ENCODE data around the gene PRPF19.
A peak's percentile ranks its signal among the peaks of the same experiment; 100 is the strongest.

Gene PRPF19

DNA sequence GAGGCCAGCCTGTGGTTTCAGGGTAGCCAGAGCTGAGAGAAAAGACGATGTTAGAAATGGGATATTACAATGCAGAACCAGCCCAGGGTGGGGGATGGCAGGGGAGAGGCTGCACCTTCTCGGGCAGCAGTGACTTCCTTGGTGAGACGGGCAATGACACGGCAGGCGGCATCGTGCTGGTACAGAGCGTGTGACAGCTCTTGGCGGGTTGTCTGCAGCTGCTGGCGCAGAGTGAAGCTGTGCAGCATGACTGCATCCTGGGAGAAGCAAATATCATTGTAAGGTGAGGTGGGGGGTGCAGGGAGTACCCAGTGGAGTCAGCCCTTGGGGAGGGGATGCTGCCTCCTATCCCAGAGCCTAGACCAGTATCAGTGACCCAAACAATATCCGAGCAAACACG is 3.8 kb downstream of the PRPF19 start:
- no peak for DNase-seq

DNA sequence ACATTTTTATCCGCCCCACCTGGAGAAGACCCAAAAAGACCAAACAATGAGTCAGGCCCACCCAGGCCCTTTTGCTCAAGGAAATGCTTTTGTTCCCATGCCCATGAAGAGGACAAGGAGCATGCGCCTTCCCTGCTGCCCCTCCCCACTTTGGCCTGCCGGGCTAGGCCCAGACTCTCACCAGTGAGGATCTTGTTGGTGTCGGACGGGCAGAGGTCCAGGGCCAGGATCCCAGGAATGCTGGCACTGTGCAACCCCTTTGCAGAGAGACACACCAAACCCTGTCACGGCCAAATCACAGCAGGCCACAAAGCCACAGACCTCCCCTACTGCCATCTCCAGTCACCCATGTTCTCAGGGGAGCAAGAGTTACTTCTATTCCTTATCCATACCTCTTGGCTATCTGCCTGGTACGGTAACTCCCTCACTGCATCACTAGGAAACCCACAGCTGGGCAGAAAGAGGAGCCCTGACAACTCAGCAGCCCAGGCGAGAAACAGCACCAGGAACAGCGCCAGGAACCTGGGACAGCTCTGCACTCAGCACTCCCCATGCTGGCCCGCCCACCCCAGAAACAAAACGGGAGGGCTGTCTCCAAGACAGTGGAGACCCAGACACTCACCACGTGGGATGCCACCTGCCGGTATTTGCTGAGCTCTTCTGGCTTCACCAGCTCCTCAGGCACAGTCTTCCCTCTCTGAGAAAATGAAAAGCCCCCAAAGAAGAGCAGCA is 5.5 kb downstream of the PRPF19 start:
- peak; percentile 28 for DNase-seq

DNA sequence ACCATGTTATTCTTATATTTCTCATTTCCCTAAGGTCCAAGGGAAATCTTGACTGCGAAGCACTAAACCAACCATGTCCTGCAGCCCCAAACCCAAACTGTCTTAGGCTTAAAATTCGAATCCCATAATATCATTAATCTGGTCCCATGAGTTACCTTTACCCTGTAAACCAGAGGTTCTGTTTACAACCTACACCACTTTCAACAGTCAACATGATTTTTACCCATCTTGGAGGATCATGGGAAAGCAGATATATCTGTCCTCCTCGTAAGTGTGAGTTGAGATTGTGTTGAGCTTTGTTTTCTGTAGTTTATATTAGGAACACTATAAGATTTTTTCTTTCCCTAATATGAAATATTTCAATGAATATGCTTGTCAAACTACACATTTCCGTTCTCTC is 6.4 kb downstream of the PRPF19 start:
- DNase-seq = no peak

DNA sequence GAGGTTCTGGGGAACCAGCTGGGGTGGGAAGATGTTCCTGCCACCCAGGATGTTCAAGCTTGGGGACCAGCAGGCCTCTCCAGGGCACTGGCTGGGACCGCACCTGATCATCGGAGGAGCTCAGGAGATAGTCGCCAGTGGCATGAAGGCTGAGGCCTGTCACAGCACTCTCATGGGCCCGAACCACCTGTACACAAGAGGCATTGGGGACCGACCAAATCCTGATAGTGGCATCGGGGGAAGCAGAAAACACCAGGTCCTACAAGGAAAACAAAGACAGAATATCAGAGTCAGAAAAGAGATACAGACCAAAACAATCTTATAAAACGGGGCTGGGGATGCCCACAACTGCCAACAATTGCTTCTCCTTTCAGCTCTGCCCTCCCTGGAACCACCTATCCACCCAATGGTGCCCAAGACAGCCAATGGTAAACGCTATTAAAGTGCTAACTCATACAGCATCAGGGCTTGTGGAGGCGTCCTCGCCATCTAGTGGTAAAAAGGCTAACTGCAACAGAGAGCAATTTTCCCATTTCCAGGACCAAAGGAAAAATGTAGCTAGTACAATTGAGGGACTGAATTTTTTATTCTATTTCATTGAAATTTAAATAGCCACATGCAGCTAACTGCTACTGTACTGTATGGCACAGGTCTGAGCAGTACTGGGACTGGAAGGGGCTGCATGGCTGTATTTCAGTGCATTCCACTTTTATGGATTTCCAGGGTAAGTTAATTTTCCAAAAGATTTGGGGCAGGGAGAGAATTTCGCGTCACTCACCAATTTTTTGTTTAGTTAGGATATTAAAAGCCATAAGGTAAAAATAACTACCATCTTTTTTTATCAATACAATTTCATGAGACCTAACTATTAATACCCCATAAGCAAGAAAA is 7.1 kb downstream of the PRPF19 start:
- peak; percentile 52 for DNase-seq

DNA sequence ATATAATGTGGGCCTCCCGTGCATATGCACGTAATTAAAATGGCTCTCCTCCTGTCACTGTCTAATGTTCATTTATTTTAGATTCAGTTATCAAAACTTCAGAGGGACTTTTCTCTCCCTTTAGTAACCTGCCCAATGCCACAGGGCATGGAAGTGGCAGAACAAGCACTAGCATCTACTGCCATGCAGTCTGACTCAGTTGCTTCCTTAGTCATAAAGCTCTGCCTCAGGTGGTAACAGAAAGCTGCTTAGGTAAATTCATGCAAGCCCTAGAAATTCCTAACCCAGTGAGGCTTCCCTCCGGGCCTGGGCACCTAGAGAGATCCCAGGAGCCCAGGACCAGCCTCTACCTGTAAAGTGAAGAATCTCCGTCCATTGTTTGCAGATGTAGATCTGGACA is 8.9 kb downstream of the PRPF19 start:
- DNase-seq = no peak

DNA sequence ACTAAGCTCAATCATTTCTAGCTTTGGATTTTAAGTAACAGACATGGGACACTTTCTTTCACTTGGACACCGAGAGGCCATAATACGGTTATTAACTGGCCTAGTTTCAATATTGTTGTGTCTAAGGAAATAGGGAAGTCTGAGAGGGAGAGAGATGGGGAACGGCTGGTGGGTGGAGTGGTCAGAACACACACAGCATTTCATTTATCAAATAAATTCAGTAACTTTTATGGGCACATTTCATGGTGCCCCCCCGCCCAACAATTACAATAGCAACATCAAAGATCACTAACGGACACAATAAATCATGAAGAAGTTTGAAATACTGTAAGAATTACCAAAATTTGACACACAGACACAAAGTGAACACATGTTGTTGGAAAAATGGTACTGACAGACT is 10.7 kb downstream of the PRPF19 start:
- DNase-seq = no peak

DNA sequence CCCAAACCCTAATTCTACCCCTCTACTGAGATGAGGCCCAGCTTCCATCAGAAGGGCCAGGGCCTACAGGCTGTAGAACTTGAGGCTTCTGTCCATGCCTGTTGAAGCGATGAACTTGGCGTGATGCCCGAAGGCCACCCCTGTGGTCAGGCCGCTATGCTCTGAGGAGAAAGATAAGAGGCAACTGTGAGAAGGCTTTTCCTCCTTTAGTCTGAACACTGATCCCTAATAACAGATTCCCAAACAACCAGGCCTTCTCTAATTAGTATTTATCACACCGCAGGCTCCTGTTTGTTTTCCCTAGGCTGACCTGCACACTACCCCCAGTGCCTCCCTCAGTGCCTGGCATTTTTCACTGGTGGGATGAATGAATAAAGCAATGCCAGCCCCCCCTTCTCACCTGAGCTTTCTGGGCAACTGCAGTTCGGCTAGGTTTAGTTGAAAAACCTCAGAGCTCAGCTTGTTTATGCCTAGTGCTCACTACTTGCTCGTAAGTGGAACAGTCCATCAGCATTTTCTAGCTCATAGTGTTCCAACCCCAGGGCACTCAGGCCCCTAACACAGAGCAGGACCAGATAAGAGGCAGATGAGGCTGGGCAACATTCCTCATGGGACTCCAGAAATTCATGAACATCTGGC is 15.2 kb downstream of the PRPF19 start:
- no peak for DNase-seq

DNA sequence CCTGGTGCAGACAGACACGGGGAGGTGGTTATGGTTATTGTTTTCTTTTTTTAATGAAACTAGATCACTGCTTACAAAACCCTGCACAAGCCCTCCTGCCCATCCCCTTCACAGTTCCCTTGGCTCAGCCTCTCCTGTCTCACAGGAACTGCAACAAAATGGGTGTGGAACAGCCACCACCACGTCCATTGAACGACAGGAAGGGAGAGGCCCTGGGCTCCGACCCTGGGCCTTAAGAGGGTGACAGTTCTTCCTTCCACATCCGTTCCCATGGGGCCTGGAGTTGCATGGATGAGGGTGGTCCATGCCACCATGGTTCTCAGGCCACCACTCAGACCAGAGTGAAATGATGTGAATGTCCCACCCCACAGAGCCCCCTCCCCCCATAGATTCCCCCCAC is 15.7 kb downstream of the PRPF19 start:
- no peak for DNase-seq

DNA sequence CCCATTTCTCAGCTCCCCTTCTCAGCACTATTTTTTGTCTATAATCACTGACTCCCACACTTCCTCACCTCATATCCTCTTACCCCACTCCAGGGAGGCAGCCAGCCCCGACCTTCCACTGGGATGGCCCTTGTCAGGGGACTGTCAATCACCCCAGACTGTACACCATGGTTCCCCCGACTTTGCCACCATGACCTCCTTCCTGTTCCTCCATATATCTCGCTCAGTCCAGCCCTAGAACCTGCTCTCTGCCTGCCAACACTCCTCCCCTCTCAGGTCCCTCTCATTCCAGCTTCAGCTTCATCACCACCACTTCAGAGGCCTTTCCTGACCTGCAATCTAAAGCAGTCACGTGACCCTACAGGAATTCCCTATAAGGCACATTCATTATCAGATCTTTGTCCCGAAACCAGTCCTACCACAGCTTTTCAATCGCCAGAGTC is 16.5 kb downstream of the PRPF19 start:
- DNase-seq = no peak

DNA sequence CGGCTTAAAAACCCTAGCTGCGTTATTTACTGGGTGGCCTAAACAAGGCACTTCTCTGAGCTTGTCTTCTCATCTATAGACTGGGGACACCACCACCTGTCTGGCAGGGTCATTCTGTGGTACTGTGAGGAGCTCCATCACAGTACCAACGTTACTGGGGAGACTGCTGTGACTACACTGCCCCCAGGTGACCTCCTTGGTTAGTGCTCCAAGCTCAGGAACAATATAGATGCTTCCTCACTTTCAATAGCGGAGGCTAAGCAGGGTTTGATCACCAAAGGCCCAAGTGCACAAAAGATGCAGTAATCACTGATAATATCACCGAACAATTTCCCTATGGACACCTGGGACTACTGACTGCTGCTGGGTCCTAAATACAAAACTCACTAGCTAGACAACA is 18.8 kb downstream of the PRPF19 start:
- peak; percentile 28 for DNase-seq

DNA sequence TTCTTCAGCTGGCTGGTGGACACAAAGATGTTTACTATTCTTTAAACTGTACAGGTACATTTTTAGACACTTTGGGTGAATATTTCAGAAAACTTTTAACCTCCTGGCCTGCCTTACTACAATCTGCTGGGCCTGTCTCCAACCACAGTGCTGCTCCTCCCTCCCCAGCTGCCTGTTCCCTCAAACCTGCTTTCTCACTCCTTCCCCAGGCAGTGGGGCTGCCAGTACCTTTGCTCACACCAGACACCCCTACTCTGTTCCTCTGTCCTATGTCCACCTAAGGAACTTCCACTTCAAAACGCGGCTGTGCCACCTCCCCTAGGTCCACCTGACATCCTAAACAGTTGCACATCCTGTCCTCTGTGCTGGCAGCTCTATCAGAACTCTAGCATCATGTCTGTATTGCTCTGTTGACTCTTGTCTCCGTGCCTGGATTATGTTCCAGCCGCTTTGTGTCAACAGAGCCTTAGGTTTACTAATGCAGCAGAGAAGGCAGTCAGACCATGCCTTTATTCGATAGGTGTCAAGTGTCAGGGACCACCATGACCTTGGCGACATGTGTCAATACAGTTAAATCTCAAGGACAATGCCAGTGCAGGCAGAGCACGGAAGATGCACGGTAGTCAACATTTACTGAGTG is 25.6 kb downstream of the PRPF19 start:
- DNase-seq = no peak

DNA sequence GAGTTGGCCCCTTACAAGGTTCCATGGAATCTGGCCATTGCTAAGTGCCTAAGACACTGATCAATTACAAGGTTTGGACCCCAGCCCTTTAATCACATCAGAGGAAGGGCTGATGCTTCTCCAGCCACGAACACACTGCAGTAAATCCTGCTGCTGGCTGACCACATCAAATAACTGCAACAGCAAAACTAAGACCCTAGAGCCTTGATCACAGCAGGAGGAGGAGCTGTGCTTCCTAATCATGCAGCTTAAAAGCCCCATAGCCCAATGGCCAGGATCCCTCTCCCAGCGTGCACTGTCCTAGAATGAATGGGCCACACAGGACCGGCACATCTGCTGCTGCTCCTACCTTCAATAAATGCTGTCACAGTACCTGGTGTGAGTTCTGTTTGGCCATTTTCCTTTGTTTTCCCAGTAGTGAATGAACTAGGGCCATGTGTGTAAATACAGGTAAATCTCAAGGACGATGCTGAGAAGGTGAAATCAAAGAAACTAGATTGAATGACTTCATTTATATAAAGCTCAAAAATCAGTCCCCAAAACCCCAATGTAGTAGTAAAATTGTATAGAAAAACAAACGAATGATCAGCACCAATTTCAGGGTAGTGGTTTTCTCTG is 26.3 kb downstream of the PRPF19 start:
- no peak for DNase-seq

DNA sequence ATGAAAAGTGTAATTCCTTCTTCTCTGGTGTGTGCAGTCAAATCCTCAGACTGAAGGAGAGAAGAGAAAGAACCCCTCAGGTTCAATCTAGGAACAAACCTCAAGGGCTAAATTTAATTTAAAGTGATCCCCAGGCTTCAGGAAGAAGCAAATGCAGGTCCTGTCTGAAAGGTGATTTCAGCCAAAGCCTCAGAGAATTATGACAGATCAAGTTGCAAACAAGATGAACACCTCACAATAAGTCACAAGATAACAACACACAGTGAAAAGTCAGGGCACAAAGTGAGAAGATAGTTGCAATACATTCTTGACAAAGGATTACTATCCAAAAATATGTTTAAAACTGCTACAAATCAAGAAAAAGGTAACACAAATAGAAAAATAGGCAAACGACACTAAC is 27.3 kb downstream of the PRPF19 start:
- no peak for DNase-seq

DNA sequence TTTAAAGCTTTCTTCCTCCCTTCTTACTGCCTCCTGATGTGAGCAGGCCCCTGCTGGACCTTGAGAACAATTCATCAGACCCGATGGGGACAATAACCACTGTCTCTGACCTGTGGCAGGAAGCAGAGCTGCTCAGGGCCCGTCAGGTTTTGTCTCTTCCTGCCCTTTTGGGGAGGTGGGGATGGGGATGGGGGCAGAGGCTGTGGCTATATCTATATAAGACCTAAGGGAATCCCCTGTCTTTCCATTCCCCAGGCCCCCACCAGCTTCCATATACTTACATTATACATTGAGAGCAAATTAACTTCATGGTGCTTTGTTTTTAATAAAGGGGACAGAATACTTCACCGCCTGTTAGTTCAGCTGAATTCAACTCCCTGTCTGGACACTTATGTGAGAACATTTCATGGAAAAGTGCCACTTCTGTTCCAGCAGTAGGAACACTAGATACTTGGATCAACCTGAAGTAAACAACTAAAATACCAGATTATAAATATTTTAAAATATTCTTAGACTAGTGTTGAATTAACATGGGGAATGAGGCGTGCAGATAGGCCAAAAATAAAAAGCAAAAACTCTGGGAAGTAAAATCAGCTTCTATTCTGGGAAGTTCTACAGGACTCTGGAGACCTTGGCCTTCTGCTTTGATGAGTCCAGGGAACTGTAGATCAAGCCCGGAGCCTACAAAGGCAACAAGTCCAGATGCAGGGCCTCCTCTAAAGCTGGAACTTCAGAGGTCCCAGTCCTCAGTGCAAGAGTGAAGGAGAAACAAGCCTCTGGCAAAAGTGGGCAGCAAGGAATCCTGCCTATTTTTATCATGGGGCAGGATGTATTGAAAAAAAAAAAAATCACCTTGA is 27.9 kb downstream of the PRPF19 start:
- no peak for DNase-seq

DNA sequence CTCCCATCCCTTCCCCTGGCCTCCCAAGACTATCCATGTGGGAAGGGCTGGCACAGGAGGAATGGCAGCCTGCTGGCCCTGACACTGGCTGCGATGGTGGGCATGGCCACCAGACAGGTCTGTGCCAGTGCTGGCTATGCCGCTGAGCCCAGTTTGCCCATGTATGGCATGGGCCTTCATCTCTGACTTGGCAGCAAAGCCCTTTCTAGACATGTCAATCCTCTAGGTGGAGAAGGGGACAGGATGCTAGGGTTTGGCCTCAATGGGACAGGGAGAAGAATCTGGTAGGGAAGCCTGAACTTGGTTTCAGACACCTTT is 30.3 kb downstream of the PRPF19 start:
- DNase-seq = no peak

DNA sequence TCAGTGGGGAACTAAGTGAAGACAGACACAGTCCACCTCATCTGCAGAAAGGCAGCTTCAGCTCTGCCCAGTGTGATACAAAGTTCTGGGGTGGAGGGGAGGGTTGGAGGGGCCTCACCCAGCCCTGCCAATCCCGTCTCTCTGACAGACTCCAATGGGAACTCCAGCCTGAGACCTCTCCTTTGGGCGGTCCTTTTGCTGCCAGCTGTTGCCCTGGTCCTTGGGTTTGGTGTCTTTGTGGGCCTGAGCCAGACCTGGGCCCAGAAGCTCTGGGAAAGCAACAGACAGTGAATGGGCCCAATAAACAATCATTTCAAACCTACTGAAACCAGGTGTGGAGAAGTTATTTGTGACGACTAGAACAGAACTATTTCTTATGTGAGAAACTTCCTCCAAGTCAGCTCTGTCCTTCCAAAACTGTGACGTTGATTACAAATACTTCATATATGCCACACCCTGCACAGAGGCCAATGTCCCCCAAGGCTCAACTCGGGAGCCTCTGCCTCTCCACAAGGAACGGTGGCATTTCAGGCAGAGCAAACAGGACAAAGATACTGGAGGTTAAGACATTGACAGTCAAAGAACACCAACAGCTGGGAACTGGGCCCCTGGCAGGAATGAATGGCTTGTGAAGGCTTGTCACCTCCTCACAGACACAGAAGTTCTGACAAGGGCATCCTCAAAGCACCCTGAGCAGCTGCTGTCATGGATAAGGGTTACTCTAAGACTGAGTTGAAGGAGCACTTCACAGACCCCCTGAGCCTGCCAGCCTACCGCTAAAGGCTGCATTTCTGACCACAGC is 30.8 kb downstream of the PRPF19 start:
- no peak for DNase-seq

DNA sequence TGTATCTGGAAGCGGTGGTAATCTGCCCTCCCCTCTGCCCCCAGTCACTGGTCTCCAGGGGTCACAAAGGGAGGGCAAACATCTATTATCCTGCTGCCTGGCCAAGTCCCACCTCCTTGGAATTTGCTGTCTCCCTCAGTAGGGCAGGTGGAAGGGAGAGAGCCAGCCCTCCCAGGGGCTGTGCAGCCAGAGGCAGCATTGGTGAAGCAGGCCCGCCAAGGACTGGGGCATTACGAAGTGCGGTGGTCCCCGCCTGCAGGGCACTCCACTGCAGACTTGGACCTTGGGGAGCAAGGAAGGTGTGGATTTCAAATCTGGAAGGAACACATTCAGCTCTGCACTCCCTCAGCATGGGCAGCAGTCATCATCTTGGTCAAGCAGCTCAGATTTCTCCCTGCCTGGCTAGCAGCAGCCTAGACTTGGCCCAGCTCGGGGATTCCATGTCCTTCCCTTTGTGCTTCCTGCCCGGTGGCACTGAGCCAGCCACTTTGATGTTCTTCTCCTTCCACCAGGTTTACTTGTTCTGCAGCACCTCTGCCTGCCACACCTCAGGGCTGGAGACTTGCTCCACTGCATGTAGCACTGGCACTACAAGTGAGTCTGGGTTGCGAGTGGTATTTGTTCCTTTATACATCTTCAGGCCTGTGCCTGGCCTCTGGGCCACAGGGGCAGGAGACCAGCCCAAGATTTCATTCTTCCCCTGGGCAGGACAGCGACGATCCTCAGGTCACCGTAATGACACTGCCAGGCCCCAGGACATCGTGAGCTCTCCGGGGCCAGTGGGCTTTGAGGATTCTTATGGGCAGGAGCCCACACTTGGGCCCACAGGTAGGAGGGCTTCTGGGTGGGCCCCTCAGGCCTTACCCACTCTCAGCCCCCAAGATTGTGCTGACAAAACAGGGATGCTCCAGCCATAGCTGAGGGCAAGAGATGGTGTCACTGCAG is 31.7 kb downstream of the PRPF19 start:
- DNase-seq = no peak

DNA sequence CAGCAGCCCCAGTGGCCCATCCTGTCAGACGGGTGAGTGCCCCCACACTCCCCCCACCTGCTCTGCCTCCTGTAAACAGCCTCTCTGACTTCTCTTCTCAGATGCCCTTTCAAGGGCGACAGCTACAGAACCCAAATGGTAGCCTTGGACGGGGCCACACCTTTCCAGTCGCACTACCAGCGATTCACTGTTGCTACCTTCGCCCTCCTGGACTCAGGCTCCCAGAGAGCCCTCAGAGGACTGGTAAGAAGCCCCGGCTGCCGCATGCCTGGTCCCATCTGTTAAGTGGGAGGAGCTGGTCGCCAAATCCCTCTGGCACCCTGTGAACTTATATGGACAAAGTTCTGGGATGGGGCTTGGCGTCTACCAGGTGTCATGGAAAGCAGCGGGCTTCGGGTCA is 32.9 kb downstream of the PRPF19 start:
- DNase-seq = no peak

DNA sequence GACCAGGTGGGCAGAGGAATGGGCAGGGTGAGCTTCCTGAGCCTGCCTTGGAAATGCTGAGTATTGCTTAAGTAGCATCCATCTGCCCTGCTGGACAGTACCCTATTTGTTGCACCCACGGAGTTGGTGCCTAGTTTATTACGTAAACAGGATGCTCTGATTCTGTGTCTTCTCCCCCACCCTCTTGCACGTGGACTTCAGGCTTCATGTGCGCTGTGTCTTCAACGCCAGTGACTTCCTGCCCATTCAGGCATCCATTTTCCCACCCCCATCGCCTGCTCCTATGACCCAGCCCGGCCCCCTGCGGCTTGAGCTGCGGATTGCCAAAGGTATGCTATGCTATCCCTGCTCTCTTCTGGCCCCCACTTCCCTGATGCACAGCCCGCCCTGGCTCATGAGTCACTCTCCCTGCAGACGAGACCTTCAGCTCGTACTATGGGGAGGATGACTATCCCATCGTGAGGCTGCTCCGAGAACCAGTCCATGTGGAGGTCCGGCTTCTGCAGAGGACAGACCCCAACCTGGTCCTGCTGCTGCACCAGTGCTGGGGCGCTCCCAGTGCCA is 33.3 kb downstream of the PRPF19 start:
- DNase-seq = no peak

All from midbrain (tissue), 1 donor.